LNCAP (cell line): ENCODE data around the gene CTDSP2.

Experiments used
- CTCF ChIP-seq: fragments of 450-650 bp; IDR thresholded peaks from 2 replicates; pipeline ENCODE4 v1.5.1; 2017; ENCODE audit warnings: mild to moderate bottlenecking

The CTDSP2 gene

DNA sequence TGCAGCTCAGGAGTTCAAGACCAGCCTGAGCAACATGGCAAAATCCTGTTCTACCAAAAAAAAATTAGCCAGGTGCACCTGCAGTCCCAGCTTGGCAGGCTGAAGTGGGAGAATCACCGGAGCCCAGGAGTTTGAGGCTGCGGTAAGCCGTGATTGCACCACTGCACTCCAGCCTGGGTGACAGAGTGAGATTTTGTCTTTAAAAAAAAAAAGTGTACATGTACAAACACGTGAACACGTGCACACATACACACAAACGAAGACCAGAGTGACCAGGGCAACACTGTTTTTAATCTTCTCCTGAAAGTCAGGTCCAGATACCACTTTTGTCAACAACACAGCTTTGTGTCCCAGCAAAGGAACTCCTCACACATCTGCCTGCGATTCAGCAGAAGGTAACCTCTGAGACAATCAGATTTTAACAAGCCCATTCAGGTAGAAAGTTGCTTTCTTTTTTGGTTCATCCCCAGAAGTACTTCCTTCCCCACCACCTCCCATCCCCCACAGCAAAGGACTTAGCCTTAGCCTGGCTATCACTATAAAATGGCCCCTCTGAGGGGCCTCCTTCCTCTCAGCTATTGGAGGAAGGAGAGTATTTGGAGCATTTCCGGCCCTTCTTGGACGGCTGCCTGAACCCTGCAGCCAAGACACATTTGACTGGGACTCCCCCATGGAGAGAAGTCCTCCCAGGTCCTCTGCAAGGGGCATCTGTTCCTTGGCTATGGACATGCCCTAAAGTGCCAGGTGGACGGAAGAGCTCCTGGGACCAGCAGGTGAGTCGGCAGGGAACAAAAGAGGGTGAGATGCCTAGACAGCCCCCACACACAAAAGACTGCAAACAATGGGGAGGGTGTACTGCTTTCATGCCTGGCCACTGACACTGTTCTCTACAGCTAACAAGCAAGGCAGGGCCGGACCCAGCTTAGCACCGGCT, 9.8 kb downstream of the CTDSP2 start:
- no peak for TF ChIP-seq CTCF

GRCh38 chr12:57835366-57836288, 10.9 kb downstream of the CTDSP2 start:
- no peak for TF ChIP-seq CTCF

- no peak for TF ChIP-seq CTCF
Measured at GRCh38 chr12:57834086-57834876, 12.2 kb downstream of the CTDSP2 start.

GRCh38 chr12:57833672-57834071, 12.9 kb downstream of the CTDSP2 start:
- no peak for TF ChIP-seq CTCF

DNA sequence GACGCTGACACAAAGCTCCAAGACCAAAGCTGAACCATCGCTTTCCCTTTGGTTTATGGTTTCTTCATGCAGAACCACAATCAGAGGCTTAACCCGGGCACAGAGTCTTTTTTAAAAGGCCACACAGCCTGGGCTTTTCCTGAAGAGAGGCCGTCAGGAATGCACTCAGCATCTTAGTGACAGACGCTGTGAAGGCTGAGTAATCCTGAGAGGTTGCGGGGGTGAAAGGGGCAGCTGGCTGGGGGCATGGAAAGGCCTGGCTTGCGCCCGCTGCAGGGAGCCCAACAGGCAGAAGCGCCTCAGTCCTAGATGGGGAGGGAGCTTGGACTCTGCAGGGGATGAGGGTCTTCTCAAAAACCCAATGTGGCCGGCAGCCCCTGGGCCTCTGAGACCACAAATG, 13.6 kb downstream of the CTDSP2 start:
- no peak for TF ChIP-seq CTCF

DNA sequence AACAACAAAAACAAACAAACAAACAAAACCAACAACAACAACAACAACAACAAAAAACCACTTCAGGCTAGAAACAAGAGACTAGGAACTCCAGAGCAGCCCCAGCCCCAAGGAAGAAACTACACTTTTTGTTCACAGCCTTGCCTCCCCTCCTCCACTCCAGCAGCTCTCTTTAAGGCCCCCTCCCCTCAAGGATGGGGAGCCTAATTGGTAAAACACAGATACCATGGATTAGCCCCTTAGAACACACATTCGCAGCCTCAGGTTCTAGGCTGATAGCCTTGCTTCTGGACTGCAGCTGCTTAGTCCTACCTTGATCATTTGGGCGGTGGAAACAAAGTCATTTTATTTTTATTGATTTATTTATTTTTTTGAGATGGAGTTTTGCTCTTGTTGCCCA, 16.1 kb downstream of the CTDSP2 start:
- no peak for TF ChIP-seq CTCF
